HepG2 (cell line): ENCODE measurements around the gene FMO3. TPM values are rescaled to one million over a fixed set of nuclear protein-coding genes. Genes with fewer than 3 reads are reported as not detected.

ENCODE experiments used
- ATAC-seq: fragments of 200-7000 bp; cut with Tn5 transposase; 3 replicates; pipeline ENCODE4 v1.9.1; 2020; ENCODE audit warnings: mild to moderate bottlenecking, moderate library complexity
- BruUV-seq: library from RNA; stranded (reverse); fragments of 400-500 nt; replicated peaks from 2 replicates; lab custom pipeline; 2021; lab: Mats Ljungman, UMichigan
- CTCF ChIA-PET: fragments of 300-600 bp; formaldehyde crosslinking; extraction: SDS; loops from one replicate; lab custom pipeline; 2021; ENCODE audit warnings: low total read pairs, inconsistent platforms, low intra/inter-chr PET ratio; lab: Yijun Ruan, JAX
- POLR2A ChIA-PET: fragments of 350-600 bp; sonication (Branson Sonifier 250); formaldehyde crosslinking; loops from one replicate; lab custom pipeline; 2020; ENCODE audit warnings: antibody characterized with exemption, inconsistent platforms; lab: Yijun Ruan, JAX
- DNase-seq: peaks from one replicate; pipeline ENCODE4 v3.0.0-alpha.2; 2015; ENCODE audit warnings: low spot score
- FAIRE-seq: peaks from 3 replicates; lab custom pipeline; 2011; peaks lifted over from hg19 to GRCh38; lab: Jason Lieb, UNC
- H2AFZ ChIP-seq: one replicate; pipeline ENCODE4 v1.6.1; 2011; ENCODE audit warnings: low read length, inconsistent platforms
- H3K27ac ChIP-seq: fragments of 300-600 bp; 3 replicates; pipeline ENCODE4 v1.8.0; 2011; ENCODE audit warnings: mixed run types, mild to moderate bottlenecking, mixed read lengths, low read length, inconsistent platforms; ENCODE audit not compliant: insufficient read depth; ENCODE audit errors: extremely low read length
- H3K27me3 ChIP-seq, 2 experiments: fragments of 200-600 bp in 1 of 2; 2 replicates in 1 of 2; 3 replicates in 1 of 2; pipeline versions ENCODE4 v1.6.0 to v1.8.0; 2011; ENCODE audit warnings: low read length in 2 of 2, mild to moderate bottlenecking in 2 of 2, moderate library complexity in 2 of 2, inconsistent platforms in 1 of 2; ENCODE audit not compliant: insufficient read depth in 2 of 2, control insufficient read depth in 1 of 2
- H3K36me3 ChIP-seq, 2 experiments: fragments of 200-600 bp in 1 of 2; replicated peaks in 1 of 2; 2 replicates in 1 of 2; 3 replicates in 1 of 2; pipeline versions ENCODE4 v1.5.1 to v1.8.0; 2011; ENCODE audit warnings: low read length in 2 of 2, inconsistent platforms in 1 of 2; ENCODE audit not compliant: insufficient read depth in 2 of 2, control insufficient read depth in 1 of 2
- H3K4me1 ChIP-seq: 2 replicates; pipeline ENCODE4 v1.5.1; 2012; ENCODE audit warnings: low read length, inconsistent platforms; ENCODE audit not compliant: insufficient read depth
- H3K4me2 ChIP-seq: 2 replicates; pipeline ENCODE4 v1.6.0; 2011; ENCODE audit warnings: low read depth, low read length, inconsistent platforms
- H3K4me3 ChIP-seq, 3 experiments: fragments of 200-600 bp in 1 of 3; sonication (generic), shearing (Covaris generic) in 1 of 3; replicated peaks in 1 of 3; 2 replicates each; pipeline ENCODE4 v1.5.1; 2011 to 2016; ENCODE audit warnings: low read length in 3 of 3, inconsistent platforms in 2 of 3, low read depth in 2 of 3, mild to moderate bottlenecking in 2 of 3, control low read depth in 1 of 3, mixed read lengths in 1 of 3; ENCODE audit not compliant: insufficient read depth in 1 of 3
- H3K79me2 ChIP-seq: one replicate; pipeline ENCODE4 v1.6.1; 2011; ENCODE audit warnings: low read length, inconsistent platforms; ENCODE audit not compliant: insufficient read depth
- H3K9ac ChIP-seq: 2 replicates; pipeline ENCODE4 v1.6.0; 2011; ENCODE audit warnings: mild to moderate bottlenecking, low read depth, low read length, inconsistent platforms; ENCODE audit not compliant: insufficient read depth
- H3K9me3 ChIP-seq: 2 replicates; pipeline ENCODE4 v1.5.1; 2012; ENCODE audit warnings: mild to moderate bottlenecking, low read length
- H4K20me1 ChIP-seq: 2 replicates; pipeline ENCODE4 v1.6.0; 2011; ENCODE audit warnings: inconsistent platforms, mild to moderate bottlenecking, low read length, moderate library complexity; ENCODE audit not compliant: insufficient read depth
- CENPX ChIP-seq: sonication (generic); formaldehyde crosslinking; IDR thresholded peaks from 2 replicates; pipeline ENCODE4 v1.9.0; 2021; ENCODE audit warnings: mild to moderate bottlenecking, missing genetic modification reagents, moderate library complexity
- GLMP ChIP-seq: sonication (generic); formaldehyde crosslinking; IDR thresholded peaks from 2 replicates; pipeline ENCODE4 v1.9.0; 2021; ENCODE audit warnings: missing genetic modification reagents, mild to moderate bottlenecking, borderline replicate concordance
- MAFF ChIP-seq: IDR thresholded peaks from 2 replicates; pipeline ENCODE4 v1.6.1; 2011; ENCODE audit warnings: low read depth, low read length, improper control_type of control experiment
- NFAT5 ChIP-seq: sonication (generic); formaldehyde crosslinking; IDR thresholded peaks from 2 replicates; pipeline ENCODE4 v1.4.0; 2020; ENCODE audit warnings: missing genetic modification reagents
- POLR2G ChIP-seq: fragments of 200-400 bp; formaldehyde crosslinking; IDR thresholded peaks from 2 replicates; pipeline ENCODE4 v1.6.1; 2018; ENCODE audit warnings: mild to moderate bottlenecking, low read depth, low read length, moderate library complexity
- SUZ12 ChIP-seq: fragments of 150-350 bp; IDR thresholded peaks from 2 replicates; pipeline ENCODE4 v1.6.1; 2014; ENCODE audit warnings: low read depth, low read length
- TEAD3 ChIP-seq: optimal IDR thresholded peaks from 2 replicates; pipeline ENCODE3; 2016; ENCODE audit warnings: borderline replicate concordance
- TRAFD1 ChIP-seq: sonication (generic); formaldehyde crosslinking; IDR thresholded peaks from 2 replicates; pipeline ENCODE4 v1.5.1; 2020; ENCODE audit warnings: missing genetic modification reagents, mild to moderate bottlenecking, borderline replicate concordance
- ZNF781 ChIP-seq: sonication (generic); formaldehyde crosslinking; IDR thresholded peaks from 2 replicates; pipeline ENCODE4 v1.5.1; 2020; ENCODE audit warnings: borderline replicate concordance, mild to moderate bottlenecking, missing genetic modification reagents; ENCODE audit errors: not compliant biosample characterization
- ZNF839 ChIP-seq: sonication (generic); formaldehyde crosslinking; IDR thresholded peaks from 2 replicates; pipeline ENCODE4 v1.4.0; 2020; ENCODE audit warnings: missing genetic modification reagents, mild to moderate bottlenecking, borderline replicate concordance
- in situ Hi-C: cut with HindIII; loops from 2 replicates; pipeline ENCODE4 v1.10.0; 2017; ENCODE audit warnings: low pct_unique_long_range_greater_than_20kb; ENCODE audit not compliant: extremely low pct_ligation_motif_present
- intact Hi-C: fragments of 100-400 bp; cut with micrococcal nuclease; formaldehyde crosslinking; loops from one replicate; pipeline ENCODE4 v1.10.0; 2022; ENCODE audit not compliant: unreplicated experiment
- polyA plus RNA-seq, 8 experiments: library from polyadenylated mRNA; depleted of rRNA in 3 of 8; stranded (reverse) in 7 of 8; unstranded in 1 of 8; fragments of >200 nt; fragmentation: Illumina TruSeq in 4 of 8; extraction: Trizol in 4 of 8; gene quantifications; 2 replicates each; pipeline versions ENCODE4 v1.2.1 to v1.2.3, GENCODE V29; 2011 to 2016; ENCODE audit warnings: low read depth in 4 of 8, missing spikeins in 1 of 8, mixed read lengths in 1 of 8; ENCODE audit not compliant: insufficient read depth in 1 of 8
- total RNA-seq, 5 experiments: library from RNA; depleted of rRNA; stranded (reverse); fragments of >200 nt; fragmentation: Illumina TruSeq; extraction: Trizol; gene quantifications; 2 replicates each; pipeline ENCODE4 v1.2.3, GENCODE V29; 2016; ENCODE audit warnings: low read depth in 1 of 5
- TF ChIP-seq, protein P1 (sequence below): IDR thresholded peaks from 2 replicates; pipeline ENCODE4 v1.6.1; 2016; ENCODE audit warnings: low read depth, missing genetic modification reagents, missing compliant biosample characterization

Gene FMO3
- total and polyA plus RNA-seq, 2 of the 13 experiments (the other 11 are each of a cell fraction or from before 2014, with no cell fraction given) = not detected

- Histone ChIP-seq H4K20me1 (no peaks in the 10 kb centered on the region), H3K4me3 (no peak overlapping the region), H3K4me1 (no peaks in the 10 kb centered on the region), H2AFZ (no peak overlapping the region), H3K9me3 (no peaks in the 10 kb centered on the region), H3K79me2 (no peaks in the 10 kb centered on the region), H3K9ac (no peak overlapping the region), H3K27ac (no peak overlapping the region), H3K27me3 (no peaks in the 10 kb centered on the region), H3K36me3 (no peaks in the 10 kb centered on the region), H3K4me2 (no peak overlapping the region)
- DNase-seq (no peak), ATAC-seq (no peak), FAIRE-seq (no peak)
- in situ Hi-C loops (no loop called here), intact Hi-C loops (no loop called here)
- POLR2A ChIA-PET = no interaction called here
- CTCF ChIA-PET = no interaction called here
- BruUV-seq = no TSS peak
- TF ChIP-seq, protein P1, sequence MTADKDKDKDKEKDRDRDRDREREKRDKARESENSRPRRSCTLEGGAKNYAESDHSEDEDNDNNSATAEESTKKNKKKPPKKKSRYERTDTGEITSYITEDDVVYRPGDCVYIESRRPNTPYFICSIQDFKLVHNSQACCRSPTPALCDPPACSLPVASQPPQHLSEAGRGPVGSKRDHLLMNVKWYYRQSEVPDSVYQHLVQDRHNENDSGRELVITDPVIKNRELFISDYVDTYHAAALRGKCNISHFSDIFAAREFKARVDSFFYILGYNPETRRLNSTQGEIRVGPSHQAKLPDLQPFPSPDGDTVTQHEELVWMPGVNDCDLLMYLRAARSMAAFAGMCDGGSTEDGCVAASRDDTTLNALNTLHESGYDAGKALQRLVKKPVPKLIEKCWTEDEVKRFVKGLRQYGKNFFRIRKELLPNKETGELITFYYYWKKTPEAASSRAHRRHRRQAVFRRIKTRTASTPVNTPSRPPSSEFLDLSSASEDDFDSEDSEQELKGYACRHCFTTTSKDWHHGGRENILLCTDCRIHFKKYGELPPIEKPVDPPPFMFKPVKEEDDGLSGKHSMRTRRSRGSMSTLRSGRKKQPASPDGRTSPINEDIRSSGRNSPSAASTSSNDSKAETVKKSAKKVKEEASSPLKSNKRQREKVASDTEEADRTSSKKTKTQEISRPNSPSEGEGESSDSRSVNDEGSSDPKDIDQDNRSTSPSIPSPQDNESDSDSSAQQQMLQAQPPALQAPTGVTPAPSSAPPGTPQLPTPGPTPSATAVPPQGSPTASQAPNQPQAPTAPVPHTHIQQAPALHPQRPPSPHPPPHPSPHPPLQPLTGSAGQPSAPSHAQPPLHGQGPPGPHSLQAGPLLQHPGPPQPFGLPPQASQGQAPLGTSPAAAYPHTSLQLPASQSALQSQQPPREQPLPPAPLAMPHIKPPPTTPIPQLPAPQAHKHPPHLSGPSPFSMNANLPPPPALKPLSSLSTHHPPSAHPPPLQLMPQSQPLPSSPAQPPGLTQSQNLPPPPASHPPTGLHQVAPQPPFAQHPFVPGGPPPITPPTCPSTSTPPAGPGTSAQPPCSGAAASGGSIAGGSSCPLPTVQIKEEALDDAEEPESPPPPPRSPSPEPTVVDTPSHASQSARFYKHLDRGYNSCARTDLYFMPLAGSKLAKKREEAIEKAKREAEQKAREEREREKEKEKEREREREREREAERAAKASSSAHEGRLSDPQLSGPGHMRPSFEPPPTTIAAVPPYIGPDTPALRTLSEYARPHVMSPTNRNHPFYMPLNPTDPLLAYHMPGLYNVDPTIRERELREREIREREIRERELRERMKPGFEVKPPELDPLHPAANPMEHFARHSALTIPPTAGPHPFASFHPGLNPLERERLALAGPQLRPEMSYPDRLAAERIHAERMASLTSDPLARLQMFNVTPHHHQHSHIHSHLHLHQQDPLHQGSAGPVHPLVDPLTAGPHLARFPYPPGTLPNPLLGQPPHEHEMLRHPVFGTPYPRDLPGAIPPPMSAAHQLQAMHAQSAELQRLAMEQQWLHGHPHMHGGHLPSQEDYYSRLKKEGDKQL = no peak
- TF ChIP-seq ZNF781 (no peak), POLR2G (no peak), GLMP (CRISPR knock-in tag) (no peak), MAFF (no peak), SUZ12 (no peak), TEAD3 (CRISPR knock-in tag) (no peak), CENPX (CRISPR knock-in tag) (no peak), TRAFD1 (no peak), NFAT5 (CRISPR knock-in tag) (no peak), ZNF839 (no peak)
Measured at GRCh38 chr1:171122299-171122698, 31.6 kb downstream of the FMO3 start.
